COR-L47 (cell line): Measurements from ENCODE around the gene C1orf74.
"Not testable (repeated sequence)": the region's sequence is repeated elsewhere in the genome, so short reads cannot be mapped to it uniquely, and the experiment has no call there.

Experiments used
- DNase-seq: peaks from one replicate; lab custom pipeline; 2025; lab: John Stamatoyannopoulos, UW

The C1orf74 gene

GRCh38 chr1:209805875-209806760, 21.8 kb upstream of the C1orf74 start, which contains the start of gene IRF6:
IRF6 (minus strand) TSS chr1:209806142; CDS start chr1:209801413, 4,729 bp downstream.
- no peak for DNase-seq

- DNase-seq = no peak
Measured at GRCh38 chr1:209805341-209805781, 21.0 kb upstream of the C1orf74 start.

GRCh38 chr1:209803568-209803967, 19.2 kb upstream of the C1orf74 start:
- DNase-seq = no peak

- no peak for DNase-seq
Measured at GRCh38 chr1:209802780-209803152, 18.4 kb upstream of the C1orf74 start.

- DNase-seq = no peak
Measured at GRCh38 chr1:209802117-209802779, 17.9 kb upstream of the C1orf74 start.

- DNase-seq = no peak
Measured at GRCh38 chr1:209800984-209801834, 16.9 kb upstream of the C1orf74 start.

GRCh38 chr1:209797978-209798639, 13.8 kb upstream of the C1orf74 start:
- no peak for DNase-seq

- DNase-seq = not testable (repeated sequence)
Measured at GRCh38 chr1:209793711-209794110, 9.4 kb upstream of the C1orf74 start.

GRCh38 chr1:209791920-209792319, 7.6 kb upstream of the C1orf74 start:
- DNase-seq = no peak

- no peak for DNase-seq
Measured at GRCh38 chr1:209790286-209791193, 6.2 kb upstream of the C1orf74 start.

- no peak for DNase-seq
Measured at GRCh38 chr1:209789245-209789644, 4.9 kb upstream of the C1orf74 start.

- DNase-seq = peak; percentile 53
Measured at GRCh38 chr1:209787551-209787950, 3.2 kb upstream of the C1orf74 start.

GRCh38 chr1:209786146-209786545, 1.8 kb upstream of the C1orf74 start:
- no peak for DNase-seq

GRCh38 chr1:209785592-209785991, 1.2 kb upstream of the C1orf74 start:
- DNase-seq = no peak

- DNase-seq = no peak
Measured at GRCh38 chr1:209783386-209783785, 973 bp downstream of the C1orf74 start.

GRCh38 chr1:209780268-209780667, 4.1 kb downstream of the C1orf74 start:
- no peak for DNase-seq

- DNase-seq = no peak
Measured at GRCh38 chr1:209778102-209778501, 6.3 kb downstream of the C1orf74 start.

- no peak for DNase-seq
Measured at GRCh38 chr1:209777587-209777986, 6.8 kb downstream of the C1orf74 start.

- DNase-seq = no peak
Measured at GRCh38 chr1:209775678-209776077, 8.7 kb downstream of the C1orf74 start.

GRCh38 chr1:209774592-209774991, 9.8 kb downstream of the C1orf74 start:
- DNase-seq = no peak

GRCh38 chr1:209772126-209772525, 12.2 kb downstream of the C1orf74 start:
- no peak for DNase-seq
